ENCODE results near the gene ENDOD1.

ENDOD1 gene

DNA sequence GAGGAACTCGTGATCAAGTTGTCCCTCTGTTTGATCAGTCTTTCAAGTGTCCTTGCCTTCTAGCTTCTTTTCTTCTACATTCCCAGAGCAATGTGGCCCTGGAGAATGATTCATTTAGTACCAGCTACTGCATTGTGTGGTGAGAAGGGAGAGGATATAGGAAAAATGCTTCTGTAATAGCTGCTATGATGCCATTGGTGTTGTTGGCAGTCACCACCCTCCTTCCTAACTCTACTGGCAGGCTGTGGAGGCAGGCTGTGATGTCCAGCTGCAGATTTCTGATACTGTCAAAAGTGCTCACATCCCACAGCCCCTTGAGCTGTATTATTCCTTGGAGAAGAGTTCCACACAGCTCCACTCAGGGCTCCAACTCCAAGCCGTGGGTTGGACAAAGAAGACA is 52.8 kb downstream of the ENDOD1 start:
- DNase-seq = peak in 1 of 58 donors; percentile 37

DNA sequence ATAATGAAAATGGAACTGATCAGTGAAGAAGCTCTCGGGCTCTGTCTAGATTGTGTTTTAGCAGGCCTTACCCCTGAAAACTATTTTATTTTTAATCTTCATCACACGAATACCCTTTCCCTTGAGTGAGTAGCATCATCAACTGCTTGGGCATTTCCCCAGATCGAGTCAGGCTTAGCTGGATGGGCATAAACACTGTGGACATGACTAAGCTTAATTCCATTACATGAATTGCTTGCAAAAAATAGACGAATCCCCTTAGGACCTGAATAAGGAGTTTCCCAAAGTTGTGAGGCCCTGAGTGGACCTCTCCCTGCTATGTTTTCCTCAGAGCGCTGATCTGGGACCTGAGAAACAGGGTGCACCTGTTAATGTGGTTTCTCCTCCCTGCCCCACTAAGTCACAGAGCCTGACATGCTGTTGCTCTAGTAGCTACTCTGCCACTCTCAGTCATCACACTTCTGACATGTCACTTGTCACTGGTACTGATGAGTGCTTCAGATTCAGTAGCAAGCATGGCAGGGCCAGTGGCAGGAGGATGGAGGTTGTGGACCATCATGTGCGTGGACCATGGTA is 53.5 kb downstream of the ENDOD1 start:
- no peak for DNase-seq

DNA sequence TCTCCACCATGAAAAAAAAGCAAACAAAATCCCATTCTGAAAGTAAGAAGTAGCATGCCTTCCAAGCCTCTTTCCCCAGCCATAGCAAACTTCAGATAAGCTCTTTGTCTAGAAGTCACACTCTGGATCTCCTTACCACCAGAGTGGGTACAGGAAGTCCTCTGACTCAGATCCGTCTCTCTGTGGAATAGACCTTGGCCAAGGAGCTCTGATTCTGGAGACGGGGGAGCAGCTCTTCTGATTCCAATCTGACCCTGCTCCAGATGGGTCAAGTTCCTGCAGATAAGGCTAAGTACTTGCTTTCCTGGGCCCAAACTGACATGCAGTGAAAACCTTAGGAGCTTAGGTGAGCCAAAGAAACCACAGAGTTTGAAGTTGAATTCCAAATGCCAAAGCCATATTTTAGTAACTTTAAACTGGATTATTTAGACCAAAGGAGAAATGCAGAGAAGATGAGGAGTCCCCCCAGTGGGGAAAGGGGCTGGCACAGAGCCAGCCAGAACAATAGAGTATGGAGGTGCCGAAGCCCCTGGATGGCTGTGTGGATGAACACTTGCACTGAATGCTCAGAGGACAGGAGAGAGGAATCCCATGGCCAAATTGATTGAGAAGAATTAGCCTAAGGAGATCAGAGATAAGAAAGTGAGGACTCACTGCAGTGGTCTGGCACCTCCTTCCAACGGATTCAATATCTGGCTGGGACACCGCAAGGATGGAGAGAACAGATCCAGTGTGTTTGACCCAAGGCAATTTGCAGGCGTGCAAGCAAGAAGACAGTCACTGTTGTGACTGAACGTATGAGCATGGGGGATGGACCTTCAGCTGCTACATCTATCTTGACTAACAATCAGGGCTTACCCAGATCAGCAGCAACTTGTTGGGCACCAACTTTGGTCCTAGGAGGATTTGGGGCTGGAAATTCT is 54.9 kb downstream of the ENDOD1 start:
- no peak for DNase-seq

DNA sequence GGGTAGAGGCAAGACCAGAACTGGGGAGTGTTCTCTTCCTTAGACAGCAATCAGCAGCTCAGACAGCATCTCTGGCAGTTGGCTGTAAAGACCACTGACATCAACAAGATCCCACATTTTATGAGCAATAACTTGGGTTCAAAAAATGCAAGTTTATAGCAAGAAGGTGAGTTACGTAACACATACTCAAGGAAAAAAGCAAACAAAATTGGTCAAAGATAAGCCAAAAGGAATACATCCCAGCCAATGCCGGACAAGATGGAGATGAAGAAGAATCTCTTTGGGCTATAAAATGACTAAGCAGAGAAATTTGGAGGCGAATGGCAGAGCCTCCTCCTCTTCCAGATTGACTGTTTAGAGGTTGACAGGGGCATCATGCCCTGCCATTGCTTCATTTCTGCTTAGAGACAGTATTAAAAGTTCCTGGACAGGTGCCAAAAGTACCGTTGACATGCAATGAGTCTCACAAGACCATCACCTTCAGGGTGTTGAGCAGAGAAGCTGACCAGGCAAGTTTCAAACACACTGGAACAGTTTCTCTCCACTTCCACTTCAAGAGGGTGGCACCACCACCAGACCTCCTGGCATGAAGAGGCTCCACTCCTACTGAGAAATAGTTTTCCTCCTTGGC is 55.9 kb downstream of the ENDOD1 start:
- no peak for DNase-seq

DNA sequence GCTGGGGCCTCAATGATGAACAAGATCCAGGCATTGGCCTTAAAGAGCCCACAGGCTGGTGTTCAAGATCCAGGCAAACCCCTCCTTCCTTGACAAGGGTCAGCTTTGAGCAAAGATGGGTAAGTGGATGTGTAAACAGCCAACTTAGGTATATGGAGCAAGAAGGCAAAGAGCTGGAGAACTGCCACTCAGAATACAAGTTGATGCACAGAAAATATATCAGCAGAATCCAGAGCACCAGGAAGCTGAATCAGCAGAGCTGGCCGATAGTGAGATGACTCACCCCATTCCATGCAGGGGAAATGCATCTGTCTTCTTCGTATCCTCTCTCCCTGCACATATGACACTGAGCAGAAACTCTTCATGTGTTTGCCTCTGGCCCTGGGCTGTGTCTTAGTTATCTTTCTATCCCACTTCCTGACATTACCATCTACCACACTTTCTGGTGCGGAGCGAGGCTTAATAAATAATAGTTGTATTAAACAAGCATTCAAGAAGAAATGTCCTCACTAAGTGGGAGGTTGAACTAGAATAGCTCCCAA is 57.8 kb downstream of the ENDOD1 start:
- peak in 30 of 58 donors; percentile 7 to 54 (median 37) for DNase-seq

DNA sequence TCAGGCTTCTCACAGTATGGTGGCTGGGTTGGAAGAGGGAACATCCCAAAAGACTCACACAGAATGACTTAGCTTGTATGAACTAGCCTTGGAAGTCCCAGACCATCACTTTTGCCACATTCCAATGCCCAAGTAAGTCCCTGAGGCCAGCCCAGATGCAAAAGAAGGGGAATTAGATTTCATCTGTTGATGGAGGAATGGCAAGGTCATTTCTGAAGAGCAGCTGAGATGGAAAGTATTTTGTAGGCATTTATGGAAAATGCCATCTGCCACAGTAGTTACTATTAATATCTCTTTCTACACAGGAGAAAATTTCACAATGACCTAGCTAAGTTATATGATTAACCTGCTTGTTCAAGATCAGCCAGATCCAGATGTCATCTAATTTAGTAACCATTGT is 58.8 kb downstream of the ENDOD1 start:
- no peak for DNase-seq

DNA sequence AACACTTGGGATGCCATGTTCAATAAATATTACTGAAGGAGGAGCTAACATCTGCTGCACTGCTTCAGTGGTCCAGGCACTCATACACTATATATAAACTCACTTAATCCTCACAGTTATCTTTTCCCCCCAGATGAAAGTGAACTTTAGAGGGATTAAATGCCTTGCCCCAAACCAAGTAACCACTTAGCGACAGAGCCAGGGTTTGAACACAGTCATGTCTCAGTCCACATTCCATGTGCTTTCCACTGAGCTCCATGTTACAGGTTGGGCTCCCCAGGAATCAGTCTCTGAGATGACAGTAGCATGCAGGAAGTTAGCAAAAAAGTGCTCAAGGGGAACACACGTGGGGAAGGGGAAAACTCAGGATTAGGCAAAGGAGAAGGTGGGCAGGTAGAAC is 59.3 kb downstream of the ENDOD1 start:
- no peak for DNase-seq

DNA sequence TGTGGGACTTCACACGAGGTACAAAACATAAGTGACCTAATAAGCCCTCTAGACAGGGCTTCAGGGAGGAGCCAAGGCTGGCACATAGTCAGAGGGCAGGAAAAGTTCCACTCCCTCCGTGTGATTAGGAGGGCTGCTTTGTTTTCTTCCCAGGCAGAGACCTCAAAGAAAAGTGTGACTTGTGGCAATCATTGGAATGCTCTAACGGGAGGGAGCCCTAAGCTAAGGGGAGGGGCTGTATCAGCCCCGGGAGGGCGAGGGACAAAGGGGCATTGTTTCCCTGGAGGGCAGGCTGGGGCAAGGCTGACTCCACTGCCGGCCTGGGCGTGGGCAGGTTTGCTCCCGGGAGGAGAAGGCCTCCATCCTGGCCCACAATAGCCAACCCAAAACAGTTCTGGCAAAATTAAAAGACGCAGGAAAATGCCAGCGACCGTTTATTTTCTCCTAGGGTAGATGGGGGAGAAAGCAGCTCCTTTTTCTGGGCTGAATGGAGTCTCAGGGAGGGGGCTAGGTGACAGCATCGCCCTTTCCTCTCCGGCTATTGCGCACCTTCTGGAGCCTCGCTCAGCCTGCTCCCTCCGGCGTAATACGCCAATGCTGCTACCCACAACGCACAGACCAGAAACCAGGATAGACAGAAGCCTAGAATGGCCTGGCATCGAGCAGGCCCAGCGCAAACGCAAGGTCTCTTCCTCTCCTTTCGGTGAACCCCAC is 60.2 kb downstream of the ENDOD1 start:
- peak in 41 of 58 donors; percentile 17 to 83 (median 57) for DNase-seq

DNA sequence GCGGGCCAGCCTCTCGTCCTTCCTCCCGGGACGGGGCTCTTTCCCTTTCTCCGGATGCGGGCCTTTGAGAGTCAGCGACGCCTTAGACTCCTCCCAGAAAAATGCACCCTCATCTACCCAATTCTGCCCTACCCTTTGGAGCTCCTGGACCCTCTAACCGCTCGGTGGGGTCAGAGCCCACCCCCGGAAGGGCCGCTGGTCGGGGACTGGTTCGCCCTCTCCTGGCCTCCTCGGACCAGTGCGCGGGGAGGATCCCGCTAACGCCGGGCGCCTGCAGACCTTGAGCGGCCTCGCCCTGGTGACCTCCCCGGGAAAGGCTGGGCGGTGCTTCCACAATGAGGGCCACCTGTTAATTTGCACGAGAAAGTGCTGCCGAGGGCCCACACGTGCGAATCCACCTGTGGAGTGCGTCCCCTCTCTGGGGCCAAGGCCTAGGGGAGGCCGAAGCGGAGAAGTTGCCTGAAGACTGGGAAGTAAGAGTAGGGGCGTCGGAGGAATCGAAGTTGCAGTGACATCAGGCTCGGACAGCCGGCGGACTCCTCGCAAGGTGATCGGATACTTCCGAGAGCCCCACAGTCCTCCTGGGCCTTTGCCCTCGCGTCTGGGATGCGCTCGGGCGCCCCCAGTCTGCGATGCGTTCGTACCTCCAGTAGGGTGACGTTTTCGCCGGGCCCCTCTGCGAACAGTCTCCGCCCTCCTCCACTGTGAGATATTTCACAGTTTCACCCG is 61.5 kb downstream of the ENDOD1 start:
- DNase-seq = peak in 56 of 58 donors; percentile 35 to 95 (median 85)

DNA sequence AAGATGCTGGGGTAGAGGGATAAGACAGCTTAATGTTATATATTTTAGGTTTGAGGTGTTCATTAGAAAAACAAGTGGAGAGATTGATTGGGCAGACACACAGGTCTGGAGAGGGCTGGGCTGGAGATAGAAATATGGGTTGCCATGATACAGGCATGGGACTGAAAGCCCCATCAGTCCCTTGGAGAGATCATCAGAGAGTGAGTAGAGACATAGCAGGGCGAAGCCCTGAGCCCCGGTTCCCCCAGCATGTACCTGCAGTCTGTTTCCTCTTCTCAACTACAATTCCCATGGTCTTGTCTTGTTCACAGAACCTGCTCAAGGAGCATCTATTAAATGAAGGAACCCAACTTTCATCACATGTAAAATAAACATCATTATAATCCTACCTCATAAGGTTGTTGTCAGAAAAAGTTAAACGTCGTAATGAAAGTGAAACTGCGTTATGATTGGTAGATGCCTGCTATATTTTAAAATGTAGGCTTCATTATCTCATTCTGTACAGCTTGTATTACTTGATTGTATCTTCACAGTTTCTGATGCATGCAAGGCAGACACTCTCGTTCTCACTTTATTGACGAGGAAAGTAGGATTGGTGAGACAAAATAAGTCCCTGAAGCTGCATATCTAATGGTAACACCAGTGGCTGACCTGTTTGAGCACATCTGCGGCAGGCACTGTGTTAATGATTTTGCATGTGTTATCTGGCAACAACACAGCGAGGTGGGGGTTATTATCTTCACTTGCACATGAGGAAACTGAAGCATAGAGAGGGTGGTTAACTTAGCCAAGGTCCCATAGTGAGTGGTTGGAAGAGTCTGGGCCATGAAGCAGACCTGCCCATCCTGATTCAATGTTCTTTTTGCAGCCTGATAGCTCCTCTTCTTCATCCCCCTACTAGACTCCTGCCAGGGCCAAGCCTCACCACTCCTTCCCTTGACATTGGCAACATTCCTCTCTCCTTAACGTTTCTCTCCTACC is 63.5 kb downstream of the ENDOD1 start:
- DNase-seq = no peak

DNA sequence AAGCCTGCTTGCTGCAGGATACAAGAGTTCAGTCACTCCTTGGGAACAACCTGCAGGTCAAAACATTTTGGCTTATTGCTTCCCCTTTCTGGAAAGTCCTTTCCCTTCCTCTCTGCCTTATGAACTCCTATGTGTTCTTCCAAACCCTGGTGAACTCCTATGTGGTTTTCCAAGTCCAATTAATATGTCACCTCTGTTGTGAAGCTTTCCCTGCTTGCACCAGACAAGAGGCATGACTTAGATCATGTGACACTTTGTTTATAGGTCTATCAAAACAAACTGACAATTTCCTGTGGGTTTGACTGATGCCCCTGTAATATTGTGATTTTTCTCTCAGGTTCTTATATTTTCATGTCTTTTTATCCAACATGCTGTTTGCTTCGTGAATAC is 64.2 kb downstream of the ENDOD1 start:
- no peak for DNase-seq

DNA sequence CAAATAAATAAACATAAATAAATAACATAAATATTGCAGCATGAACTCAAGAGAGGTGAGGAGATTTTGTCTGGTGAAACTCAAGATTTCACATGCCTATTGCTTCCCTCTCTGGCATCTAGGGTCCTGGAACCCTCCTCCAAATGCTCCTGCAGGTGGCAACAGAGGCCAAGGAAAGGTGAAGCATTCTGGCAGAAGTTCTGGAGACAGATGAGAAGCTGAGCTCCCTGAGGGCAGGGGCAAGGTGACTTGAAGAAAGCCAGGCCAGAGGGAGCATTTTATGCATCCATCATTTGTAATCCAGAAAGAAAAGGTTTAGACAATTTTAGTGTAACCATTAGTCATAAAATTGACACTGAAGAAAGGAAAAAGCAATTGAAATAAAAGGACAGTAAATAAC is 64.9 kb downstream of the ENDOD1 start:
- DNase-seq = peak in 8 of 58 donors; percentile 4 to 28 (median 12)

DNA sequence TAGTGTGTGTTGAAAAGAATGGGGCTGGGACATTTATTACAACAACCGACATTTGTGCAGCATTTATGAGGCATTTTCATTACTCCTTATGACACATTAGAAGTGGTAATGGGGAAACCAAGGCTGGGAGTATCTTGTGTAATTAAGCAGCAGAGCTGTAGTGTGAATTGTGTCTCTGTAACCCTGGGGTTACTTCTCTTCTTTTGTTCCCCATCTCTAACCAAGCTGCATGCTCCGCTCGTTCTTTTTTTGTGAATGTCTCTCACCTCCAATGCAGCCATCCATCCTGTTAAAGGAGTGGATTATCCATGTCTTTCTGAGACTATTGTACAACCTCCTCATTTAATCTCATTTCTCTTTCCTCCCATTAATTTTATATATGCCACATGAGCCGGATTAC is 65.7 kb downstream of the ENDOD1 start:
- DNase-seq = no peak

DNA sequence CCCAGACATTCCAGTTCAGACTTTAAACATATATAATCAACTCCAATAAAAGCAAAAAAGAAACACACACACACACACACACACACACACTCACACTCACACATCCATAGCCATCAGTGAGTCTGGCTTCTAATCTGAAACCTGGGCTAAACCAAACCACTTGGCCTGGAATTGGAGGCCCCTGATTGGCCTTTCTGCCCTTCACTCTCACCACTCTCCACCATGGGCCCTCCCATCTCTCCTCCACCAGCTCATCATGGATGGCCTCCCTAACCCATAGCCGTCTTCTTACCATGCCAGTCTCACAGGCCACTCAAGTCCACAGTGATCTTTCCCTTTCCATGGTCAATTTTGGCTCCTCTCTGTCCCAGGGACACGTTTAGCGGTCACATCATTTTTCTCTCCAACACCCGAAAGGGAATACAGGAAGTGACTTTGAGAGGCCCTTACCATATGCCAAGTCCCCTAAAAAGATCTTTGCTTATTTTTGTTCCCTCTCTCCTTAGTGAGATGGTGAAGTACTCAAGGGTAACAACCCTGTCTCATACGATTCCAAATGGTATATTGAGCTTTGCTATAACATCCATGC is 66.6 kb downstream of the ENDOD1 start:
- DNase-seq = no peak

DNA sequence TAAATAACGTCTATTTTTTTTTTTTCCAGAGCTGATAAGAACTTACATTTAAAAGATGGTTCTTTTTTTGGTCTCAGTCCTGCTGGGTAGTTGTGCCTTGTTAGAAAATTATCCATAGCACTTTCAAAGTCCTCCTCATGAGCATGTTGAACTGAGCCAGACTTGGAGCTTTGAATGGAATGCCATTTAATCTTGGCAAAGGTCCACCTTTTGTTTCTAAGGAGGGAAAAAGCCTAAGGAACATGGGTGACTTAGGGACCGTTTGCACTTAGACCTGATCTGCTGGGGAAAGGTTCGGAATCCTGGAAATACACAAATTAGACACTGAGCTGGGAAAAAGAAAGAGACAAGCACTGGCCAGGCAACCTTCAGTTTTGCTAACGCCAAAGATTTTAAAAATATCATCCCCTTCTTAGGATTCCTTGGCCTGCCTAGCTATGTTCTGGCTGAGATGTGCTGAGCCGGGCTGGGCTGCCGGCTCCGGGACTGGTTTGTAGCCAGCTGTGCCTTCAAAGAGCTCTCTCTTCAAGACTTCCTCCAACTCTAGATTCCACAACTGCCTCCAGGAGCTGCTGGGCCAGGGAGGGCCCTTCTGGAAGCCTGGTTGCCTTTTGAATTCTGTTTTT is 67.4 kb downstream of the ENDOD1 start:
- peak in 7 of 58 donors; percentile 7 to 32 (median 18) for DNase-seq

DNA sequence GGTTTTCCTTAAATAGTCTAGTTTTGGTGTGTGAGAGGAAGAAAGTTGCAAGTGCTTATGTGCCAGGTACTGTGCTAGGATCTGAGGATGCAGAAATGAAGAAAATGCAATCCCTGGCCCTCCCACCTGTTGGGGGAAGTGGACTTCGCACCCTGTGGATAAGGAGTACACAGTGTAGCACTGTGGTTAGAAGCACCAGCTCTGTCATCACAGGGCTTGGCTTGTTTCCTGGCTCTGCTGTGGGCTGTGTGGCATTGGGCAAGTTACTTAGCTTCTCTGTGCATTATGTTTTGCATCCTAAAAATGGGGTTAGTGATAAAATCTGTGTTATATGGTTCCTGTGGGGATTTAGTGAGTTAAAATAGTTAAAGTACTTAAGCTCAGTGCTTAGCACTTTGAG is 68.2 kb downstream of the ENDOD1 start:
- no peak for DNase-seq

DNA sequence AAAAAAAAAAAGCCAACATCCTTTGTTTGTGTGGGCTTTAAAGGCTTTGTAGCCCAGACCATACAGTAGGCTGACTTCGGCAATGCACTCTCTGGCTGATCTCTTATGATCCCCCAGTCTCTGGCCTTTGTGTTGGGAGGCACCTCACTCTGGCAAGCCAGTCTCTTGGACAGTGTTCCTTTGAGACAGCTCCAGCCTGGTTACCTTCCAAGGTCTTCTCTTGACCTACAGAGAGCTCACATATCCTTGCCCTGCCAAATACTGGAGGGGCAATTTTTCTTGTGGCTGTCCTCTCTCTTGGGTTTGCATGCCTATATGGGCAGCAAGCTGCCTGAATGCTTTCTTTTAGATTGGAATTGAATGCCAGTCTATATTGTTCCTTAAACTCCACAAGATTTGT is 71.6 kb downstream of the ENDOD1 start:
- DNase-seq = no peak

DNA sequence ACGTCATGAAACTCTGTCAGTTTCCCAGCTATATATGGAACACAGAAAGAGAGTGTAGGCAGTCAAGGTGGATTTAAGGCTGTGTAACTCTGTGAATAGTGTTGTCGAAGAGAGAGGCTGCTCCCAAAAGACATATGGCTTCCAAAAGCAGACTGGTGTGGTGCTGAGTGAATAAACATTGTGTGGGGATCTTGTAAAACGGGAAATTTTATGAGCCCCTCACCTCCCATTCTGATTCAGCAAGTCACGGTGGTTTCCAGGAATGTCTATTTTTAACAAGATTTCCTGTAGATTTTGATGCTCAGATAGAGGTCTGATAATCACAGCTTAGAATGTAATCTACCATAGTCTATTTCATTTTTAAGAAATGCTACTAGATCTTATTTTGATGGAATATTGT is 73.5 kb downstream of the ENDOD1 start:
- DNase-seq = no peak

DNA sequence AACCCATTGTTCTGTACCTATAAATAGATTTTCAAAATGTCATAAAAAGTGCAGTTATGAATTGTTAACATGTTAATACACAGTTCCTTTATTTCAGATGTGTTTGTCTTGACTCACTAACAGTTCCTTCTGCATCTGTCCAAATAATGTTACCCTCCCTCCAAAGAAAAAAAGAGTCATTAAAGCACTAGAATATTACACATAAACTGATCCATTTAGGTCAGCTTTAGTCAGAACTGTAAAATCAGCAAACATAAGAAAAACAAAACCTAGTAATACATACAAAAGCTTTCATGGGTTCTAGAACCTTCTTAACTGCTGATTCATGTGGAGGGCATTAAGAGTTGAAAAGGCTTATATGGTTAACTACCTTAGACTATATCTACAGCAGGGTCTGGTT is 76.0 kb downstream of the ENDOD1 start:
- no peak for DNase-seq
